Measurements from ENCODE around the gene TTC29.
"Not testable (repeated sequence)": the region's sequence is repeated elsewhere in the genome, so short reads cannot be mapped to it uniquely, and the experiment has no call there.

Gene TTC29

GRCh38 chr4:146739182-146739581, 206.5 kb downstream of the TTC29 start:
- no peak for DNase-seq
- intact Hi-C loops (cut with DNase I) = no loop called here

GRCh38 chr4:146723519-146723918, 222.1 kb downstream of the TTC29 start:
- DNase-seq; intact Hi-C loops (cut with DNase I): not testable (repeated sequence)

- DNase-seq = no peak
- intact Hi-C loops (cut with DNase I) = no loop called here
Measured at GRCh38 chr4:146709956-146710355, 235.7 kb downstream of the TTC29 start.

DNA sequence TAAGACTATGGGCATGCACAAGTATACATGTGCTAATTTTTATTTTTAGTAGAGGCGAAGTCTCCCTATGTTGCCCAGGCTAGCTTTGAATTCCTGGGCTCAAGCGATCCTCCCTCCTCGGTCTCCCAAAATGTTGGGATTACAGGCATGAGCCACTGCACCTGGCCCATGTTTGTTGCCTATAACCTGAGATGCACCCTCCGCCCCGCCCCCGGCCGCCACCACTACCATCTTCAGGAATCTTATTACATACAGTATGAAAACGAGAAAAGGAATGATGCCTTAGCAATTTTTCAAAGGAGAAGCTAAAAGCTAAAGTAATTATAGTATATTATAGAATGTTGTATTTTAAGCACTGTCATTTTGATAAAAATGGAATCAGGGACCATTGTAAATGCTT, 245.8 kb downstream of the TTC29 start:
- no peak for DNase-seq
- intact Hi-C loops (cut with DNase I) = no loop called here

DNA sequence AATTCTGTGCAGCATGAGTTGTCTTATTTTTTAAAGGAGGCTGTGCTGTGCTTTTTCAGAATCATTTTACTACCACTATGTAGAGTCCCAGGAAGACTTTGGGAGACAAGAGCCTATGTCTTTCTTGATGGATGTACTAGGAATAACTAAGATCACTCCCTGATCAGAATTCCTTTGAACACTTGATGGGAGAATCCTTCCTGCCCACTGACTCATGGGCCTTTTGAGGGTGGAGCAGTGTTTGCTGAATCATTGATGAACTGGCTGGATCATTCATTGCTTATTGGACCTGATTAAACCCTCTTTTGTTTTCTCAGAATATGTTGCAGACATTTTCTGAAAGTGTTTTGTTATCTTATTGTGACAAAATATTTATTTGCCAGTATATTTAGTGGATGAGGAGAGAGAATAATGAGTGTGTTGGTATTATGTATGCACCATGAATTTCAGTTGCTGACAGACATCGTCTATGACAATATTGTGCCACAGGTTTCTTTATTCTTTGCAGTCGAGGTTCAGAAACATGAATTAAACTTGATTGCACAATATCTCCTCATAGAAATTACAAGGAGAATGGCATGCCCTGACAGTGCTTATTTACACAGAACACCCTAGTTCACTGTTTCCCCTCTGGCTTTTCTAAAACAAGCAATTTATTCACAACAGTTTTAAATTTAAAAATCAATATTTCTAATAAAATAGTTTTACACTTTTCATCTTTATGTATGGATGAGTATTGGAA, 270.7 kb downstream of the TTC29 start:
- intact Hi-C loops (cut with DNase I) = no loop called here

DNA sequence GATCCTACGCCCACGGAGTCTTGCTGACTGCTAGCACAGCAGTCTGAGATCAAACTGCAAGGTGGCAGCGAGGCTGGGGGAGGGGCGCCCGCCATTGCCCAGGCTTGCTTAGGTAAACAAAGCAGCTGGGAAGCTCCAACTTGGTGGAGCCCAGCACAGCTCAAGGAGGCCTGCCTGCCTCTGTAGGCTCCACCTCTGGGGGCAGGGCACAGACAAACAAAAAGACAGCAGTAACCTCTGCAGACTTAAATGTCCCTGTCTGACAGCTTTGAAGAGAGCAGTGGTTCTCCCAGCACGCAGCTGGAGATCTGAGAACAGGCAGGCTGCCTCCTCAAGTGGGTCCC, 281.7 kb downstream of the TTC29 start:
- DNase-seq = peak in 1 of 10 donors; percentile 46
- intact Hi-C loops (cut with DNase I) = not testable (repeated sequence)

More for the DNA sequence above, 270.7 kb downstream of the TTC29 start:
- no peak for DNase-seq

DNA sequence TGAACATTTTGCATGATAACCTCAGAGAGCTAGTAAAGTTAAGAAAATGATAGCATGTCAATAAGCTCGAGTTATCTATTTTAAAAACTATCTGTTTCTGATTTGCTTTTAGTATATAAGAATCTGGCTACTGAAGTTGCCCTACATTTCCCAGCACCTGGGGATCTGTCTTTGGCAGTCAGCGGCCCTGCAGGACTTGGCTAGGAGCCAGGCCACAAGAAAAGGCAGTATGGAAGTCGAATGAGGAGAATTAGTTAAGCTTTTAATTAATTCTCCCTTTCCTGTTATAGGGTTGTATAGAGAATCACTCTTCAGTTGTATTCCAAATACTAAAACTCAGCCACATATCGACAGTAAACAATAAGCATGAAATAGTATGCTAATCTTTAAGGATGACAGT, 284.3 kb downstream of the TTC29 start:
- intact Hi-C loops (cut with DNase I) = no loop called here
- DNase-seq = no peak
